ENCODE results near the gene SV2C. TPM values are rescaled to one million over a fixed set of nuclear protein-coding genes. Genes with fewer than 3 reads are reported as not detected.
"Not testable (repeated sequence)": the region's sequence is repeated elsewhere in the genome, so short reads cannot be mapped to it uniquely, and the experiment has no call there.

SV2C gene
- total and polyA plus RNA-seq, 2 of the 13 experiments (the other 11 are each of a cell fraction or from before 2014, with no cell fraction given), result not detected

GRCh38 chr5:76240336-76240735, 157.2 kb downstream of the SV2C start:
- H3K9ac ChIP-seq (ENCODE audit: insufficient read depth, low read depth, low read length), result no peak overlapping the region
- H3K4me3 ChIP-seq (replicated peaks in 1 of 3; ENCODE audit: insufficient read depth in 1 of 3, low read depth in 2 of 3, low read length in 3 of 3), result no peak overlapping the region
- CTCF ChIA-PET (ENCODE audit: low intra/inter-chr PET ratio, low total read pairs), result no interaction called here
- in situ Hi-C loops (cut with HindIII; ENCODE audit: extremely low pct_ligation_motif_present, low pct_unique_long_range_greater_than_20kb), result no loop called here
- no peak for FAIRE-seq
- no peaks in the 10 kb centered on the region for H3K4me1 ChIP-seq (ENCODE audit: insufficient read depth, low read length)
- H4K20me1 ChIP-seq (ENCODE audit: insufficient read depth, low read length), result no peaks in the 10 kb centered on the region
- no peak for DNase-seq (ENCODE audit: low spot score)
- H3K36me3 ChIP-seq (replicated peaks in 1 of 2; ENCODE audit: control insufficient read depth in 1 of 2, insufficient read depth in 2 of 2, low read length in 2 of 2), result no peaks in the 10 kb centered on the region
- intact Hi-C loops (cut with micrococcal nuclease; ENCODE audit: unreplicated experiment), result no loop called here
- no peaks in the 10 kb centered on the region for H3K9me3 ChIP-seq (ENCODE audit: low read length)
- no peak overlapping the region for H3K27ac ChIP-seq (ENCODE audit: extremely low read length, insufficient read depth, low read length)
- POLR2A ChIA-PET, result no interaction called here
- TF ChIP-seq LBX2 (CRISPR knock-in tag; IDR thresholded peaks at IDR 0.05; ENCODE audit: borderline replicate concordance) (no peak), DRAP1 (CRISPR knock-in tag; IDR thresholded peaks at IDR 0.05) (no peak), ZBTB7A (CRISPR knock-in tag; IDR thresholded peaks at IDR 0.05) (no peak), ZXDC (CRISPR knock-in tag; IDR thresholded peaks at IDR 0.05) (no peak), RAD51 (IDR thresholded peaks at IDR 0.05; ENCODE audit: borderline replicate concordance) (no peak), IRF2 (CRISPR knock-in tag; IDR thresholded peaks at IDR 0.05) (no peak), SIX1 (CRISPR knock-in tag; IDR thresholded peaks at IDR 0.05; ENCODE audit: borderline replicate concordance) (no peak), GZF1 (CRISPR knock-in tag; IDR thresholded peaks at IDR 0.05) (no peak), MIXL1 (CRISPR knock-in tag; IDR thresholded peaks at IDR 0.05) (no peak), MYC (CRISPR knock-in tag; IDR thresholded peaks at IDR 0.05; ENCODE audit: borderline replicate concordance) (no peak), JUND (CRISPR knock-in tag; IDR thresholded peaks at IDR 0.05) (no peak), ZNF75D (CRISPR knock-in tag; IDR thresholded peaks at IDR 0.05; ENCODE audit: borderline replicate concordance) (no peak), ZNF703 (CRISPR knock-in tag; IDR thresholded peaks at IDR 0.05; ENCODE audit: borderline replicate concordance) (no peak), TARDBP (CRISPR knock-in tag; IDR thresholded peaks at IDR 0.05) (no peak), ZSCAN25 (CRISPR knock-in tag; IDR thresholded peaks at IDR 0.05) (no peak), FOXK2 (IDR thresholded peaks at IDR 0.05) (no peak), ZNF564 (CRISPR knock-in tag; IDR thresholded peaks at IDR 0.05) (no peak), ZNF7 (CRISPR knock-in tag; IDR thresholded peaks at IDR 0.05) (no peak)
- H3K27me3 ChIP-seq (ENCODE audit: control insufficient read depth in 1 of 2, insufficient read depth in 2 of 2, low read length in 2 of 2), result peaks cover 0 to 8% of the 10 kb centered on the region in 2 experiments; a peak in 1 of 5 replicates
- H3K4me2 ChIP-seq (ENCODE audit: low read depth, low read length), result no peak overlapping the region
- no peaks in the 10 kb centered on the region for H3K79me2 ChIP-seq (ENCODE audit: insufficient read depth, low read length)
- no TSS peak for BruUV-seq (replicated peaks)
- H2AFZ ChIP-seq (ENCODE audit: low read length), result no peak overlapping the region
- no peak for ATAC-seq
- WGBS (ENCODE audit: low lambda C conversion rate), result 5% methylated on average over 2 of the region's 2 CpGs

- H3K27ac ChIP-seq (ENCODE audit: extremely low read length, insufficient read depth, low read length); CTCF ChIA-PET (ENCODE audit: low intra/inter-chr PET ratio, low total read pairs); H4K20me1 ChIP-seq (ENCODE audit: insufficient read depth, low read length); ATAC-seq; H3K9ac ChIP-seq (ENCODE audit: insufficient read depth, low read depth, low read length); H3K9me3 ChIP-seq (ENCODE audit: low read length); H3K79me2 ChIP-seq (ENCODE audit: insufficient read depth, low read length); H3K4me2 ChIP-seq (ENCODE audit: low read depth, low read length); in situ Hi-C loops (cut with HindIII; ENCODE audit: extremely low pct_ligation_motif_present, low pct_unique_long_range_greater_than_20kb); DNase-seq (ENCODE audit: low spot score); POLR2A ChIA-PET; intact Hi-C loops (cut with micrococcal nuclease; ENCODE audit: unreplicated experiment); H3K4me3 ChIP-seq (replicated peaks in 1 of 3; ENCODE audit: insufficient read depth in 1 of 3, low read depth in 2 of 3, low read length in 3 of 3); H2AFZ ChIP-seq (ENCODE audit: low read length); BruUV-seq (replicated peaks); FAIRE-seq; H3K4me1 ChIP-seq (ENCODE audit: insufficient read depth, low read length); H3K27me3 ChIP-seq (ENCODE audit: control insufficient read depth in 1 of 2, insufficient read depth in 2 of 2, low read length in 2 of 2); H3K36me3 ChIP-seq (replicated peaks in 1 of 2; ENCODE audit: control insufficient read depth in 1 of 2, insufficient read depth in 2 of 2, low read length in 2 of 2): not testable (repeated sequence)
- 69% methylated on average over 21 of the region's 22 CpGs for WGBS (ENCODE audit: low lambda C conversion rate)
Observed at GRCh38 chr5:76242155-76242554, 159.0 kb downstream of the SV2C start.
